ENCODE measurements around the gene PRMT1.

DNA sequence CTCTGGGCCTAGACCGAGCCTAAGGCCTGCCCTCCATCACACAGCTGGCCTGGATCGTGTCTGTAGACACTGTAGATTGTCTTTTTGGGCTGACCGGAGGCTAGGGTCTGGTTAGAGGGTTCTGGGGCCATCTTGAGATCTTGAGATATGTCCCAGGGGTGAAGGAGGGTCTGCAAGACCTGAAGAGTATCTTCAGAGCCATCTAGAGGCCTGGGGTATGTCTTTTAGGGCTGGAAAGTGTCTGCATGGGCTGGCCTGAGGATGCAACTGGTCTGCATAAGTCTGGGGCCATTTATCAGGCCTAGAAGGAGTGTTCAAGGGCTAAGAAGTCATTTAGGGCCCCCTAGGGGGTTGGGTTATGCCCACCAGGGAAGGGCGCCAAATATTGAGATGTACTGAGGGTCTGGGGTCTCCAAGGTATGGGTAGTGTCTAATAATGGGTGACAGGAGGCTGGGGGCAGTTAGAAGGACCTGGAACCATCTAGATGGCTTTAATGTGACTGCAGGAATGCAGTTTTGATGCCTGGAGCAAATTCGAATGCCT, 34.5 kb upstream of the PRMT1 start:
- TF ChIP-seq POLR2A (IDR thresholded peaks at IDR 0.05; ENCODE audit: low read depth, low read length) (no peak), POLR2AphosphoS5 (IDR thresholded peaks at IDR 0.05; ENCODE audit: low read depth, low read length) (no peak), TAF1 (IDR thresholded peaks at IDR 0.05; ENCODE audit: borderline replicate concordance, low read depth, low read length) (no peak)
